CD4-positive, alpha-beta T cell (primary cell): Measurements from ENCODE around the gene TRIM71. TPM values are rescaled to one million over a fixed set of nuclear protein-coding genes. Genes with fewer than 3 reads are reported as not detected.

Experiments
- ATAC-seq: fragments of 200-7000 bp; cut with Tn5 transposase; one replicate; pipeline ENCODE4 v1.10.0; 2022; ENCODE audit warnings: mild to moderate bottlenecking; ENCODE audit not compliant: poor library complexity
- CTCF ChIA-PET: fragments of 350-600 bp; sonication (Branson Sonifier 250); formaldehyde crosslinking; loops from one replicate; lab custom pipeline; 2021; ENCODE audit warnings: antibody characterized with exemption, inconsistent platforms; lab: Charles Lee
- POLR2A ChIA-PET: fragments of 350-600 bp; sonication (Branson Sonifier 250); formaldehyde crosslinking; loops from one replicate; lab custom pipeline; 2021; ENCODE audit warnings: antibody characterized with exemption, inconsistent platforms; lab: Charles Lee
- DNase-seq, 14 experiments: peaks; one replicate each; pipeline ENCODE4 v3.0.0-alpha.2; 2013 to 2020; ENCODE audit warnings: mixed read lengths in 2 of 14
- H3K27ac ChIP-seq, 2 donors: one replicate each; pipeline versions ENCODE4 v1.5.1 to v1.7.0; 2013; ENCODE audit warnings: low read length in 2 of 2, low read depth in 1 of 2, mild to moderate bottlenecking in 1 of 2
- H3K27me3 ChIP-seq, 2 experiments: 1 replicate in 1 of 2; 2 replicates in 1 of 2; pipeline versions ENCODE4 v1.6.1 to v1.7.0; 2013; ENCODE audit warnings: low read length in 2 of 2, control low read depth in 1 of 2, mild to moderate bottlenecking in 1 of 2, moderate library complexity in 1 of 2; ENCODE audit not compliant: insufficient read depth in 2 of 2, control insufficient read depth in 1 of 2
- H3K36me3 ChIP-seq: one replicate; pipeline ENCODE4 v1.6.1; 2013; ENCODE audit warnings: low read length, control low read depth; ENCODE audit not compliant: insufficient read depth
- H3K4me1 ChIP-seq: one replicate; pipeline ENCODE4 v1.6.1; 2013; ENCODE audit warnings: low read length, control low read depth; ENCODE audit not compliant: insufficient read depth
- H3K4me3 ChIP-seq: one replicate; pipeline ENCODE4 v1.5.1; 2013; ENCODE audit warnings: mild to moderate bottlenecking, low read length, moderate library complexity
- H3K9me3 ChIP-seq, 2 experiments: 1 replicate in 1 of 2; 2 replicates in 1 of 2; pipeline versions ENCODE4 v1.6.1 to v1.7.0; 2013; ENCODE audit warnings: low read length in 2 of 2, mild to moderate bottlenecking in 2 of 2, control low read depth in 1 of 2, moderate library complexity in 1 of 2; ENCODE audit not compliant: control insufficient read depth in 1 of 2, insufficient read depth in 1 of 2
- H3K27ac Mint-ChIP-seq: one replicate; pipeline ENCODE4 v1.8.0; 2020; ENCODE audit warnings: mixed read lengths
- H3K27me3 Mint-ChIP-seq: one replicate; pipeline ENCODE4 v1.8.0; 2021; ENCODE audit warnings: mixed read lengths
- H3K36me3 Mint-ChIP-seq: one replicate; pipeline ENCODE4 v1.8.0; 2021; ENCODE audit warnings: low read depth, mixed read lengths
- H3K4me1 Mint-ChIP-seq: one replicate; pipeline ENCODE4 v1.8.0; 2021; ENCODE audit warnings: low read depth, mixed read lengths
- H3K4me3 Mint-ChIP-seq: one replicate; pipeline ENCODE4 v1.8.0; 2020; ENCODE audit warnings: mild to moderate bottlenecking, mixed read lengths
- H3K9me3 Mint-ChIP-seq: one replicate; pipeline ENCODE4 v1.8.0; 2020; ENCODE audit warnings: mixed read lengths
- intact Hi-C, 2 experiments: fragments of 100-400 bp; cut with DNase I in 1 of 2; cut with micrococcal nuclease in 1 of 2; formaldehyde crosslinking; loops; one replicate each; pipeline versions ENCODE4 v1.15.1 to v1.9.0; 2023 to 2025; cut with DNase I, micrococcal nuclease
- total RNA-seq, 174 experiments: library from RNA in 2 of 174; stranded (reverse) in 2 of 174; gene quantifications; one replicate each; pipeline ENCODE4 v1.2.3 and lab custom pipeline; 2021 to 2026
- TF ChIP-seq, protein P1 (sequence below): fragments of 200-600 bp; IDR thresholded peaks from one replicate; pipeline ENCODE4 v1.8.0; 2022; ENCODE audit warnings: antibody characterized with exemption, mild to moderate bottlenecking

TRIM71 gene
- total RNA-seq, 2 experiments from 2014 or later = 0.03 TPM; not detected in 1

GRCh38 chr3:32909999-32910398, 92.2 kb downstream of the TRIM71 start:
- H3K4me3 ChIP-seq = no peak overlapping the region
- Mint-ChIP-seq H3K36me3 (no peaks in the 10 kb centered on the region), H3K27ac (no peak overlapping the region), H3K27me3 (no peaks in the 10 kb centered on the region), H3K4me3 (no peak overlapping the region), H3K9me3 (no peaks in the 10 kb centered on the region), H3K4me1 (peaks cover 12% of the 10 kb centered on the region)
- DNase-seq (no peak), ATAC-seq (no peak)
- no peaks in the 10 kb centered on the region for H3K36me3 ChIP-seq
- no peaks in the 10 kb centered on the region for H3K9me3 ChIP-seq
- no peak overlapping the region for H3K27ac ChIP-seq
- ChIA-PET CTCF (no interaction called here), POLR2A (no interaction called here)
- no peaks in the 10 kb centered on the region for H3K27me3 ChIP-seq
- TF ChIP-seq, protein P1, sequence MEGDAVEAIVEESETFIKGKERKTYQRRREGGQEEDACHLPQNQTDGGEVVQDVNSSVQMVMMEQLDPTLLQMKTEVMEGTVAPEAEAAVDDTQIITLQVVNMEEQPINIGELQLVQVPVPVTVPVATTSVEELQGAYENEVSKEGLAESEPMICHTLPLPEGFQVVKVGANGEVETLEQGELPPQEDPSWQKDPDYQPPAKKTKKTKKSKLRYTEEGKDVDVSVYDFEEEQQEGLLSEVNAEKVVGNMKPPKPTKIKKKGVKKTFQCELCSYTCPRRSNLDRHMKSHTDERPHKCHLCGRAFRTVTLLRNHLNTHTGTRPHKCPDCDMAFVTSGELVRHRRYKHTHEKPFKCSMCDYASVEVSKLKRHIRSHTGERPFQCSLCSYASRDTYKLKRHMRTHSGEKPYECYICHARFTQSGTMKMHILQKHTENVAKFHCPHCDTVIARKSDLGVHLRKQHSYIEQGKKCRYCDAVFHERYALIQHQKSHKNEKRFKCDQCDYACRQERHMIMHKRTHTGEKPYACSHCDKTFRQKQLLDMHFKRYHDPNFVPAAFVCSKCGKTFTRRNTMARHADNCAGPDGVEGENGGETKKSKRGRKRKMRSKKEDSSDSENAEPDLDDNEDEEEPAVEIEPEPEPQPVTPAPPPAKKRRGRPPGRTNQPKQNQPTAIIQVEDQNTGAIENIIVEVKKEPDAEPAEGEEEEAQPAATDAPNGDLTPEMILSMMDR = no peak
- H3K4me1 ChIP-seq = peaks cover 11% of the 10 kb centered on the region
- intact Hi-C loops = loop anchor here in 1 of 2 experiments (10.0 kb wide), 1 partner anchor 175 kb away; no protein-coding TSS in a partner anchor

GRCh38 chr3:32910954-32911353, 93.2 kb downstream of the TRIM71 start:
- Histone ChIP-seq H3K4me3 (no peak overlapping the region), H3K9me3 (no peaks in the 10 kb centered on the region), H3K36me3 (no peaks in the 10 kb centered on the region), H3K27ac (no peak overlapping the region), H3K4me1 (peaks cover 11% of the 10 kb centered on the region), H3K27me3 (no peaks in the 10 kb centered on the region)
- H3K27ac Mint-ChIP-seq = no peak overlapping the region
- H3K4me1 Mint-ChIP-seq = peaks cover 12% of the 10 kb centered on the region
- TF ChIP-seq, protein P1 = no peak
- H3K27me3 Mint-ChIP-seq = no peaks in the 10 kb centered on the region
- H3K9me3 Mint-ChIP-seq = no peaks in the 10 kb centered on the region
- CTCF ChIA-PET = no interaction called here
- H3K36me3 Mint-ChIP-seq = no peaks in the 10 kb centered on the region
- ATAC-seq = no peak
- POLR2A ChIA-PET = no interaction called here
- H3K4me3 Mint-ChIP-seq = no peak overlapping the region
- DNase-seq = no peak
- intact Hi-C loops = no loop called here

- Histone ChIP-seq H3K27ac (no peak overlapping the region), H3K27me3 (no peaks in the 10 kb centered on the region), H3K4me3 (no peak overlapping the region), H3K9me3 (peaks cover 3 to 5% of the 10 kb centered on the region in 2 experiments), H3K4me1 (peaks cover 11% of the 10 kb centered on the region), H3K36me3 (no peaks in the 10 kb centered on the region)
- DNase-seq = peak in 3 of 14 experiments; percentile 16 to 32 (median 21)
- Mint-ChIP-seq H3K4me3 (no peak overlapping the region), H3K9me3 (no peaks in the 10 kb centered on the region), H3K27ac (peak overlapping the region; percentile 61), H3K4me1 (peaks cover 12% of the 10 kb centered on the region), H3K27me3 (no peaks in the 10 kb centered on the region), H3K36me3 (peaks cover 4% of the 10 kb centered on the region)
- TF ChIP-seq, protein P1 = no peak
- ChIA-PET CTCF (no interaction called here), POLR2A (no interaction called here)
- intact Hi-C loops = no loop called here
- peak; percentile 55 for ATAC-seq
Measured at GRCh38 chr3:32912046-32912445, 94.2 kb downstream of the TRIM71 start.
